Endodermal cell (in vitro differentiated cells): ENCODE measurements around the gene GIMAP6. TPM values are rescaled to one million over a fixed set of nuclear protein-coding genes. Genes with fewer than 3 reads are reported as not detected.

Experiments
- DNase-seq: peaks from one replicate; pipeline ENCODE4 v3.0.0-alpha.2; 2017
- H3K27ac ChIP-seq: 2 replicates; pipeline ENCODE4 v1.5.1; 2013; ENCODE audit warnings: mild to moderate bottlenecking, low read depth, low read length, moderate library complexity
- H3K27me3 ChIP-seq: 2 replicates; pipeline ENCODE4 v1.6.1; 2013; ENCODE audit warnings: mild to moderate bottlenecking, low read length, moderate library complexity; ENCODE audit not compliant: insufficient read depth, control insufficient read depth, poor library complexity, severe bottlenecking
- H3K36me3 ChIP-seq: 2 replicates; pipeline ENCODE4 v1.7.0; 2013; ENCODE audit warnings: mild to moderate bottlenecking, low read length, moderate library complexity; ENCODE audit not compliant: control insufficient read depth, insufficient read depth
- H3K4me1 ChIP-seq: one replicate; pipeline ENCODE4 v1.7.0; 2013; ENCODE audit warnings: low read length; ENCODE audit not compliant: control insufficient read depth, insufficient read depth
- H3K4me3 ChIP-seq: 2 replicates; pipeline ENCODE4 v1.5.1; 2013; ENCODE audit warnings: mild to moderate bottlenecking, low read length, moderate library complexity
- H3K9ac ChIP-seq: 2 replicates; pipeline ENCODE4 v1.6.1; 2013; ENCODE audit warnings: mild to moderate bottlenecking, low read length, moderate library complexity; ENCODE audit not compliant: poor library complexity, severe bottlenecking; ENCODE audit errors: extremely low read depth
- H3K9me3 ChIP-seq: 2 replicates; pipeline ENCODE4 v1.6.1; 2013; ENCODE audit warnings: mild to moderate bottlenecking, low read length, moderate library complexity; ENCODE audit not compliant: control insufficient read depth
- H3K27ac Mint-ChIP-seq: 2 replicates; pipeline ENCODE4 v1.8.0; 2020; ENCODE audit warnings: mixed read lengths
- H3K27me3 Mint-ChIP-seq: 2 replicates; pipeline ENCODE4 v1.8.0; 2021; ENCODE audit warnings: mild to moderate bottlenecking, mixed read lengths; ENCODE audit not compliant: insufficient read depth
- H3K36me3 Mint-ChIP-seq: 2 replicates; pipeline ENCODE4 v1.8.0; 2020; ENCODE audit warnings: low read depth, mixed read lengths
- H3K4me1 Mint-ChIP-seq: 2 replicates; pipeline ENCODE4 v1.8.0; 2020; ENCODE audit warnings: mixed read lengths
- H3K4me3 Mint-ChIP-seq: 2 replicates; pipeline ENCODE4 v1.8.0; 2020; ENCODE audit warnings: mild to moderate bottlenecking, moderate library complexity, mixed read lengths
- H3K9me3 Mint-ChIP-seq: 2 replicates; pipeline ENCODE4 v1.8.0; 2020; ENCODE audit warnings: mild to moderate bottlenecking, mixed read lengths
- WGBS, 2 experiments: methylation state at CpG; one replicate each; pipeline versions ENCODE4 v1.1.5 to v1.1.7; 2013; ENCODE audit warnings: missing lambda C conversion rate in 2 of 2, mixed read lengths in 1 of 2; ENCODE audit not compliant: insufficient coverage in 1 of 2, insufficient read length in 1 of 2; 5-methylcytosine and 5-hydroxymethylcytosine counted together
- total RNA-seq, 2 donors: library from RNA; stranded (reverse); fragmentation: NEBNext Ultra II Directional in 1 of 2; extraction: Animal tissue kit (Norgen Biotek cat#: 25700) in 1 of 2; gene quantifications; 2 replicates in 1 of 2; 3 replicates in 1 of 2; pipeline ENCODE4 v1.2.1, GENCODE V29; 2021
- TF ChIP-seq, protein P1 (sequence below): fragments of 200-600 bp; sonication (generic); conservative IDR thresholded peaks from 2 replicates; pipeline ENCODE4 v1.5.0; 2021; ENCODE audit warnings: antibody characterized with exemption, mild to moderate bottlenecking

GIMAP6 gene
- total RNA-seq, 2 donors from 2014 or later, result not detected

DNA sequence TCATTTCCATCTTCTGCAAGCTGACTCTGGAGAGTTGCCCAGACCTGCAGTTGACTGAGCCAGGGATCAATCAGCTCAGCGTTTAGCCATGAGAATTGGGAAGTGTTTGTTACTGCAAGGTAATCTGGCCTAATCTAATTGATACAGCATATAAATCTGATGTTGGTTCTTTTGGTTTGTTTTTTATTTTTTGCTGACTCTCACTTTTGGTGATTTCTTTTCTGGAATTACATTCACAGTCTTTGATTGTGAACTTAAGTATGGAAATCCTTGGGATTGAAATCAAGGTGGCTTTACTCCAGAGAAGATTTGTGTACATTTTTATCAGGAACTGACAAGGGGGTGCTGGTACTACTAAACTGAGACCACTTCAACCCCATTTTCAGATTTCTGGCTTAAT is 1.7 kb upstream of the GIMAP6 start:
- H3K4me1 Mint-ChIP-seq, result no peaks in the 10 kb centered on the region
- H3K27ac Mint-ChIP-seq, result no peak overlapping the region
- H3K27me3 Mint-ChIP-seq, result peaks cover 4% of the 10 kb centered on the region
- WGBS, 2 experiments, result 83 to 87% methylated on average over 1 of the region's 1 CpG
- Histone ChIP-seq H3K9ac (no peak overlapping the region), H3K36me3 (no peaks in the 10 kb centered on the region), H3K27ac (no peak overlapping the region), H3K4me3 (no peak overlapping the region), H3K27me3 (no peaks in the 10 kb centered on the region), H3K9me3 (no peaks in the 10 kb centered on the region), H3K4me1 (no peaks in the 10 kb centered on the region)
- no peak overlapping the region for H3K4me3 Mint-ChIP-seq
- TF ChIP-seq, protein P1, sequence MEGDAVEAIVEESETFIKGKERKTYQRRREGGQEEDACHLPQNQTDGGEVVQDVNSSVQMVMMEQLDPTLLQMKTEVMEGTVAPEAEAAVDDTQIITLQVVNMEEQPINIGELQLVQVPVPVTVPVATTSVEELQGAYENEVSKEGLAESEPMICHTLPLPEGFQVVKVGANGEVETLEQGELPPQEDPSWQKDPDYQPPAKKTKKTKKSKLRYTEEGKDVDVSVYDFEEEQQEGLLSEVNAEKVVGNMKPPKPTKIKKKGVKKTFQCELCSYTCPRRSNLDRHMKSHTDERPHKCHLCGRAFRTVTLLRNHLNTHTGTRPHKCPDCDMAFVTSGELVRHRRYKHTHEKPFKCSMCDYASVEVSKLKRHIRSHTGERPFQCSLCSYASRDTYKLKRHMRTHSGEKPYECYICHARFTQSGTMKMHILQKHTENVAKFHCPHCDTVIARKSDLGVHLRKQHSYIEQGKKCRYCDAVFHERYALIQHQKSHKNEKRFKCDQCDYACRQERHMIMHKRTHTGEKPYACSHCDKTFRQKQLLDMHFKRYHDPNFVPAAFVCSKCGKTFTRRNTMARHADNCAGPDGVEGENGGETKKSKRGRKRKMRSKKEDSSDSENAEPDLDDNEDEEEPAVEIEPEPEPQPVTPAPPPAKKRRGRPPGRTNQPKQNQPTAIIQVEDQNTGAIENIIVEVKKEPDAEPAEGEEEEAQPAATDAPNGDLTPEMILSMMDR, result no peak
- DNase-seq, result no peak
- H3K9me3 Mint-ChIP-seq, result peaks cover 19% of the 10 kb centered on the region
- H3K36me3 Mint-ChIP-seq, result no peaks in the 10 kb centered on the region

GRCh38 chr7:150631084-150631826 is 930 bp downstream of the GIMAP6 start:
- peaks cover 6% of the 10 kb centered on the region for H3K27me3 Mint-ChIP-seq
- Histone ChIP-seq H3K9me3 (no peaks in the 10 kb centered on the region), H3K9ac (no peak overlapping the region), H3K4me1 (no peaks in the 10 kb centered on the region), H3K27ac (no peak overlapping the region), H3K36me3 (no peaks in the 10 kb centered on the region), H3K4me3 (no peak overlapping the region), H3K27me3 (no peaks in the 10 kb centered on the region)
- no peak overlapping the region for H3K27ac Mint-ChIP-seq
- no peak overlapping the region for H3K4me3 Mint-ChIP-seq
- WGBS, 2 experiments, result 85 to 100% methylated on average over 4 to 8 of the region's 8 CpGs
- H3K4me1 Mint-ChIP-seq, result no peaks in the 10 kb centered on the region
- H3K36me3 Mint-ChIP-seq, result no peaks in the 10 kb centered on the region
- DNase-seq, result no peak
- TF ChIP-seq, protein P1, result no peak
- H3K9me3 Mint-ChIP-seq, result peaks cover 9% of the 10 kb centered on the region

GRCh38 chr7:150629347-150629746 is 2.8 kb downstream of the GIMAP6 start:
- no peak overlapping the region for H3K27ac Mint-ChIP-seq
- no peak overlapping the region for H3K27ac ChIP-seq
- TF ChIP-seq, protein P1, result no peak
- no peaks in the 10 kb centered on the region for H3K4me1 Mint-ChIP-seq
- H3K36me3 ChIP-seq, result no peaks in the 10 kb centered on the region
- H3K4me3 Mint-ChIP-seq, result no peak overlapping the region
- peaks cover 5% of the 10 kb centered on the region for H3K9me3 Mint-ChIP-seq
- no peaks in the 10 kb centered on the region for H3K4me1 ChIP-seq
- no peak for DNase-seq
- peaks cover 15% of the 10 kb centered on the region for H3K27me3 Mint-ChIP-seq
- H3K27me3 ChIP-seq, result peaks cover 12% of the 10 kb centered on the region
- H3K4me3 ChIP-seq, result no peak overlapping the region
- WGBS, 2 experiments, result 87 to 88% methylated on average over 6 to 9 of the region's 9 CpGs
- H3K9me3 ChIP-seq, result no peaks in the 10 kb centered on the region
- H3K36me3 Mint-ChIP-seq, result no peaks in the 10 kb centered on the region
- H3K9ac ChIP-seq, result no peak overlapping the region
